Raji (cell line): ENCODE results near the gene TCAP.

Source experiments
- POLR2A ChIP-seq: IDR thresholded peaks from 2 replicates; pipeline ENCODE4 v1.6.1; 2011; ENCODE audit warnings: low read depth, low read length, control low read depth; ENCODE audit not compliant: insufficient read depth

TCAP gene

DNA sequence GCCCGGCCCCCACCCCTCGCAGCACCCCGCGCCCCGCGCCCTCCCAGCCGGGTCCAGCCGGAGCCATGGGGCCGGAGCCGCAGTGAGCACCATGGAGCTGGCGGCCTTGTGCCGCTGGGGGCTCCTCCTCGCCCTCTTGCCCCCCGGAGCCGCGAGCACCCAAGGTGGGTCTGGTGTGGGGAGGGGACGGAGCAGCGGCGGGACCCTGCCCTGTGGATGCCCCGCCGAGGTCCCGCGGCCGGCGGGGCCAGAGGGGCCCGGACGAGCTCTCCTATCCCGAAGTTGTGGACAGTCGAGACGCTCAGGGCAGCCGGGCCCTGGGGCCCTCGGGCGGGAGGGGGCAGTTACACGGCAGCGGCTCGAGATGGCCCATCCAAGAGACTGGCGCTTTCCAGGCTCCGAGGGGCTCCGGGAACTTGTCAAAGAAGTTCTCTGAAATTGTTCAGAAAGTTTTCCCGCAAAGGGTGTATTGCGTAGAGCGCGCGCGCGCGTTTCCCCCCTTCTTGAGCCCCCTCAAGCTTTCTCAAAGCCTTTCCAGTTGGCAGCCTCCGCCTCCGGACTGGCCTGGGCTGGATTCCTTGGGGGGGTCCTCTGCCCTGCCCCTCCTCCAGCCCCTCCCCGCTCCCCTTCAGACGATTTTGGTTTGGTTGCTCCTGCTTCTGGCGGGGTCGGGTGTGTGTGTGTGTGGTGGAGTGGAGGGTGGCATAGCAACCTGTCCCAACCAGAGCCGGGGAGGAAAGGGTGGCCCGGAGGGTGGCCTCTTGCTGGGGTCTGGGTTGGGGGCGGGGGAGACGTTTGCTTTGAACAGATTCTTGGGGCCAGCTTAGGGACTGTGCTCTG, 35.2 kb downstream of the TCAP start:
- no peak for TF ChIP-seq POLR2A

- no peak for TF ChIP-seq POLR2A
Measured at GRCh38 chr17:39701012-39701783, 36.0 kb downstream of the TCAP start.

DNA sequence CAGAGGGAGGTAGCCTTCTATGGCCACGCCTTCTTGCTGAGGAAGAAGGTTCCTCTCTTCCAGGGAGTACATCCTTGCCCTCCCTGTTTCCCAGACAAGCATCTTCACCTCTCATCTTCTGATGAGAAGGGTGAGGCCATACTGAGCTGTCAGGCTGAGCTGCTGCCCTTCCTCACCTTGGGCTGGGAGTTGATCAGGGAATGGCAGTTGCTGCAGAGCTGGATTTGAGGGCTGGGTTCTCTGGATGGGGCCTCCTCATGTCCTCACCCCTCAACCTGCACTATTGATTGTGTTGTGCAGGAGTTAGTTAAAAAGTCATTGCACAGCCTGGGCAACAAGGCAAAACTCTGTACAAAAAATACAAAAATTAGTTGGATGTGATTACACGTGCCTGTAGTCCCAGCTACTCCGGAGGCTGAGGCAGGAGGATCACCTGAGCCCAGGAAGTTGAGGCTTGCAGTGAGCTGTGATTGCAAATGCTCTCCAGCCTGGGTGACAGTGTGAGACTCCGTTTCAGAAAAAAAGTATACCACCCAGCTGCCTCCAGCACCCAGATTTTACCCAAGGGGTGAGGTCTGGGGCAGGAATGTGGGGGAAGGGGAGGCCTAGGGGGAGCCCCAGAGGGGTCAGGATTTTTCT, 36.8 kb downstream of the TCAP start:
- TF ChIP-seq POLR2A = no peak

- TF ChIP-seq POLR2A = no peak
Measured at GRCh38 chr17:39702901-39703893, 38.0 kb downstream of the TCAP start.

GRCh38 chr17:39703913-39704312, 38.8 kb downstream of the TCAP start:
- no peak for TF ChIP-seq POLR2A

GRCh38 chr17:39704821-39705551, 39.8 kb downstream of the TCAP start:
- no peak for TF ChIP-seq POLR2A

DNA sequence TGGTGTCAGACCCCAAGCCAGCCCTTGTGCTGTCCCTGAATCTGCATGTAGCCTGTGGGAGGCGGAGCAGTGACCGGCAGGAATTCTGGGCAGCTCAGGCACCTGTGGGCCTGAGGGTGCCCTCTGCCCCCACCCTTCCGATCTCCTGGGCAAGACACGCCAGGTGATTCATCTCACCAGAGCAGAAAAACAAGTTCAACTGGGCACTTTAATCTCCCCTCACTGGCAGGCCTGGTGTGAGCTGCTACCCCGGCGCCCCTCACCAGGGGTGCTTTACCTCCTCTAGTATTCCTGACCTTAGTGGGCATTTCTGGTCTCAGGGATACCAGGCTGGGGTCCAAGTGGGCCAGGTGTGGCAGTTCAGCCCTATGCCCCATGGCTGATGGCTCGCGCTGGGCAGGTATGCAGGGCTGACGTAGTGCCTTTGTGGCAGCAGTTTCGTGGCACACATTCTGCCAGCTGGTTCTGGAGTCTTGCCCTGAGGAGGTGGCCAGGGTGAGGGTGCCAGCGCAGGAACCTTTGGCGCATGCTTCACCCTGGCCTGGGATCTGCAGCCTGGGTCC, 40.7 kb downstream of the TCAP start:
- TF ChIP-seq POLR2A = no peak

GRCh38 chr17:39706383-39706782, 41.2 kb downstream of the TCAP start:
- TF ChIP-seq POLR2A = no peak

- TF ChIP-seq POLR2A = no peak
Measured at GRCh38 chr17:39706921-39707337, 41.8 kb downstream of the TCAP start.

GRCh38 chr17:39709319-39709997, 44.3 kb downstream of the TCAP start:
- no peak for TF ChIP-seq POLR2A

DNA sequence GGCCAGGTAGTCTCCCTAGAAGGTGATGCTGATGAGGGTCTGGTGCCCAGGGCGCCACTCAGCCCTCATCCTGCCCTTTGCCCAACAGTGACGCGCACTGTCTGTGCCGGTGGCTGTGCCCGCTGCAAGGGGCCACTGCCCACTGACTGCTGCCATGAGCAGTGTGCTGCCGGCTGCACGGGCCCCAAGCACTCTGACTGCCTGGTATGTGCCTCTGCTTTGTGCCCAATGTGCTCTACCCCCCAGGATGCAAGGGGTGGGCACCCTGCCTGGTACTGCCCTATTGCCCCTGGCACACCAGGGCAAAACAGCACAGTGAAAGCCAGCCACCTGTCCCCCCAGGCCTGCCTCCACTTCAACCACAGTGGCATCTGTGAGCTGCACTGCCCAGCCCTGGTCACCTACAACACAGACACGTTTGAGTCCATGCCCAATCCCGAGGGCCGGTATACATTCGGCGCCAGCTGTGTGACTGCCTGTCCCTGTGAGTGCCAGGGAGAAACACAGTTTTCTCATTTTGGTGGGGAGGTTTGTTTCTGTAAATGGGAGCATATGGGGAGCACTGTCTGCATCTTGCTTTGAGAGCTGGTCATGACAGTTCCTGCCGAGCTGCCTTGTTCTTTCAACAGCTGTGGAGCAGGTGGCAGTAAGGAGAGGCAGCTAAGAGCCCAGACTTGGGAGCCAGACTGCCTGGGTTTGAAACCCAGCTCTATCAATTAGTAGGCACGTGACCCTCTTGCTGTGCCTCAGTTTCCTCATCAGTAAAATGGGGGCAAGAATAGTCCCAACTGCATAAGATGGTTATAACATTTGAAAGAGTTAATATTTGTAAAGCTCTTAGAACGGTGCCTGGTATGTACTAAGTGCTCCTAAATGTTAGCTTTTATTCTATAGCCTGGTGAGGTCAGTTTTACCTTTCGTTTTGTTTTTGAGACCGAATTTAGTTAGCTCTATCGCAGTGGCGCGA, 45.1 kb downstream of the TCAP start:
- no peak for TF ChIP-seq POLR2A

DNA sequence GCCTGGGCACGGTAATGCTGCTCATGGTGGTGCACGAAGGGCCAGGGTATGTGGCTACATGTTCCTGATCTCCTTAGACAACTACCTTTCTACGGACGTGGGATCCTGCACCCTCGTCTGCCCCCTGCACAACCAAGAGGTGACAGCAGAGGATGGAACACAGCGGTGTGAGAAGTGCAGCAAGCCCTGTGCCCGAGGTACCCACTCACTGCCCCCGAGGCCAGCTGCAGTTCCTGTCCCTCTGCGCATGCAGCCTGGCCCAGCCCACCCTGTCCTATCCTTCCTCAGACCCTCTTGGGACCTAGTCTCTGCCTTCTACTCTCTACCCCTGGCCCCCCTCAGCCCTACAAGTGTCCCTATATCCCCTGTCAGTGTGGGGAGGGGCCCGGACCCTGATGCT, 46.7 kb downstream of the TCAP start:
- no peak for TF ChIP-seq POLR2A
